Transverse colon (tissue), 3 donors: ENCODE results near the gene ABT1.

Source experiments
- CTCF ChIP-seq, 5 experiments: fragments of 200-600 bp in 3 of 5; fragments of 450-650 bp in 2 of 5; sonication (generic) in 3 of 5; IDR thresholded peaks; 1 replicate in 2 of 5; 2 replicates in 3 of 5; pipeline ENCODE4 v1.5.1; 2016 to 2017; ENCODE audit warnings: antibody characterized with exemption in 5 of 5, inconsistent platforms in 3 of 5, mild to moderate bottlenecking in 2 of 5, moderate library complexity in 1 of 5
- EP300 ChIP-seq: sonication (generic); formaldehyde crosslinking; IDR thresholded peaks from one replicate; pipeline ENCODE4 v1.6.1; 2017; ENCODE audit warnings: antibody characterized with exemption, low read depth

GRCh38 chr6:26594131-26594498, 2.6 kb upstream of the ABT1 start:
- TF ChIP-seq EP300, result no peak
- no peak for TF ChIP-seq CTCF (IDR thresholded peaks at IDR 0.05)
